Neural progenitor cell (in vitro differentiated cells): ENCODE results near the gene BTBD9. TPM values are rescaled to one million over a fixed set of nuclear protein-coding genes. Genes with fewer than 3 reads are reported as not detected.

ENCODE experiments used
- DNase-seq: peaks from one replicate; pipeline ENCODE4 v3.0.0-alpha.2; 2016; ENCODE audit warnings: low spot score
- H2AFZ ChIP-seq: fragments of 200-600 bp; sonication (generic); replicated peaks from 2 replicates; pipeline ENCODE4 v1.6.1; 2016; ENCODE audit warnings: antibody characterized with exemption
- H3F3A ChIP-seq: fragments of 200-600 bp; sonication (generic); 2 replicates; pipeline ENCODE4 v1.6.1; 2016; ENCODE audit warnings: antibody characterized with exemption, low read depth
- H3K27ac ChIP-seq: fragments of 200-600 bp; sonication (generic); 2 replicates; pipeline ENCODE4 v1.5.1; 2016; ENCODE audit warnings: mild to moderate bottlenecking
- H3K27me3 ChIP-seq: fragments of 200-600 bp; sonication (generic); 2 replicates; pipeline ENCODE4 v1.6.1; 2016; ENCODE audit warnings: mild to moderate bottlenecking, moderate library complexity
- H3K36me3 ChIP-seq: fragments of 200-600 bp; sonication (generic); 2 replicates; pipeline ENCODE4 v1.5.1; 2016
- H3K4me1 ChIP-seq: fragments of 200-600 bp; sonication (generic); 2 replicates; pipeline ENCODE4 v1.6.1; 2016; ENCODE audit warnings: mixed run types
- H3K4me2 ChIP-seq: fragments of 200-600 bp; sonication (generic); 2 replicates; pipeline ENCODE4 v1.6.1; 2016
- H3K4me3 ChIP-seq: fragments of 200-600 bp; sonication (generic); 2 replicates; pipeline ENCODE4 v1.5.1; 2016
- H3K79me2 ChIP-seq: fragments of 200-600 bp; sonication (generic); 2 replicates; pipeline ENCODE4 v1.6.1; 2016; ENCODE audit warnings: low read depth
- H3K9ac ChIP-seq: fragments of 200-600 bp; sonication (generic); 2 replicates; pipeline ENCODE4 v1.6.1; 2016
- H3K9me3 ChIP-seq: fragments of 200-600 bp; sonication (generic); 2 replicates; pipeline ENCODE4 v1.5.1; 2016; ENCODE audit warnings: low read depth
- H4K20me1 ChIP-seq: fragments of 200-600 bp; sonication (generic); 2 replicates; pipeline ENCODE4 v1.6.1; 2016; ENCODE audit warnings: low read depth
- H3K27ac Mint-ChIP-seq: 3 replicates; pipeline ENCODE4 v1.8.0; 2021; ENCODE audit warnings: mixed read lengths
- H3K27me3 Mint-ChIP-seq: 2 replicates; pipeline ENCODE4 v1.8.0; 2022; ENCODE audit warnings: low read depth, mild to moderate bottlenecking, inconsistent platforms, moderate library complexity, mixed read lengths; ENCODE audit not compliant: insufficient read depth
- H3K36me3 Mint-ChIP-seq: 3 replicates; pipeline ENCODE4 v1.8.0; 2021; ENCODE audit warnings: mixed read lengths
- H3K4me1 Mint-ChIP-seq: 3 replicates; pipeline ENCODE4 v1.8.0; 2021; ENCODE audit warnings: mixed read lengths
- H3K4me3 Mint-ChIP-seq: 3 replicates; pipeline ENCODE4 v1.8.0; 2021; ENCODE audit warnings: mild to moderate bottlenecking, moderate library complexity, mixed read lengths
- H3K9me3 Mint-ChIP-seq: 3 replicates; pipeline ENCODE4 v1.8.0; 2020; ENCODE audit warnings: mixed read lengths
- CTCF ChIP-seq: fragments of 200-600 bp; sonication (generic); IDR thresholded peaks from 2 replicates; pipeline ENCODE4 v1.5.1; 2017; ENCODE audit warnings: antibody characterized with exemption, mild to moderate bottlenecking
- EZH2 ChIP-seq: fragments of 200-600 bp; sonication (generic); IDR thresholded peaks from 2 replicates; pipeline ENCODE4 v1.6.1; 2017; ENCODE audit warnings: antibody characterized with exemption, mild to moderate bottlenecking, moderate library complexity
- EZH2phosphoT487 ChIP-seq: fragments of 200-600 bp; sonication (generic); IDR thresholded peaks from 2 replicates; pipeline ENCODE4 v1.6.1; 2017; ENCODE audit warnings: antibody characterized with exemption
- total RNA-seq: library from RNA; depleted of rRNA; stranded (reverse); fragments of >200 nt; gene quantifications from 2 replicates; pipeline ENCODE4 v1.2.3, GENCODE V29; 2015; ENCODE audit warnings: low replicate concordance

The BTBD9 gene
- total RNA-seq, 1 donor from 2014 or later: 16.9 TPM

GRCh38 chr6:38153076-38153797 lies 486.5 kb downstream of the BTBD9 start:
- no peak for TF ChIP-seq EZH2
- no peak for TF ChIP-seq EZH2phosphoT487
- no peak for TF ChIP-seq CTCF
- H3K4me2 ChIP-seq: no peak overlapping the region
- peaks cover 35% of the 10 kb centered on the region for H3K4me1 Mint-ChIP-seq
- H3K36me3 Mint-ChIP-seq: peaks cover 14% of the 10 kb centered on the region
- no peak overlapping the region for H3K9ac ChIP-seq
- no peak overlapping the region for H3K27ac ChIP-seq
- H2AFZ ChIP-seq: no peak overlapping the region
- H3K9me3 ChIP-seq: no peaks in the 10 kb centered on the region
- no peaks in the 10 kb centered on the region for H3K27me3 Mint-ChIP-seq
- no peaks in the 10 kb centered on the region for H3K27me3 ChIP-seq
- H3K36me3 ChIP-seq: no peaks in the 10 kb centered on the region
- H3F3A ChIP-seq: peaks cover 20% of the 10 kb centered on the region
- H3K4me3 Mint-ChIP-seq: no peak overlapping the region
- H3K4me3 ChIP-seq: no peak overlapping the region
- peaks cover 28% of the 10 kb centered on the region for H3K4me1 ChIP-seq
- H3K9me3 Mint-ChIP-seq: no peaks in the 10 kb centered on the region
- DNase-seq: no peak
- peaks cover 13% of the 10 kb centered on the region for H3K79me2 ChIP-seq
- peaks cover 51% of the 10 kb centered on the region for H4K20me1 ChIP-seq
- H3K27ac Mint-ChIP-seq: no peak overlapping the region

GRCh38 chr6:38152620-38153019 lies 487.1 kb downstream of the BTBD9 start:
- no peak overlapping the region for H3K4me3 ChIP-seq
- no peak for DNase-seq
- peaks cover 19% of the 10 kb centered on the region for H3K79me2 ChIP-seq
- Mint-ChIP-seq H3K27ac (no peak overlapping the region), H3K4me3 (no peak overlapping the region), H3K4me1 (peaks cover 39% of the 10 kb centered on the region), H3K9me3 (no peaks in the 10 kb centered on the region), H3K36me3 (peaks cover 14% of the 10 kb centered on the region), H3K27me3 (no peaks in the 10 kb centered on the region)
- H3K4me2 ChIP-seq: no peak overlapping the region
- no peaks in the 10 kb centered on the region for H3K9me3 ChIP-seq
- H3K36me3 ChIP-seq: no peaks in the 10 kb centered on the region
- H3K27me3 ChIP-seq: no peaks in the 10 kb centered on the region
- H3K4me1 ChIP-seq: peaks cover 33% of the 10 kb centered on the region
- no peak overlapping the region for H2AFZ ChIP-seq
- peaks cover 57% of the 10 kb centered on the region for H4K20me1 ChIP-seq
- no peak overlapping the region for H3K9ac ChIP-seq
- TF ChIP-seq EZH2: no peak
- no peak for TF ChIP-seq EZH2phosphoT487
- no peak for TF ChIP-seq CTCF
- peaks cover 20% of the 10 kb centered on the region for H3F3A ChIP-seq
- no peak overlapping the region for H3K27ac ChIP-seq

GRCh38 chr6:38151580-38152500 lies 487.9 kb downstream of the BTBD9 start:
- no peaks in the 10 kb centered on the region for H3K9me3 Mint-ChIP-seq
- Histone ChIP-seq H3K27ac (no peak overlapping the region), H3K4me1 (peaks cover 41% of the 10 kb centered on the region), H3K4me3 (no peak overlapping the region), H3K27me3 (no peaks in the 10 kb centered on the region), H3K9me3 (no peaks in the 10 kb centered on the region), H3K4me2 (no peak overlapping the region), H2AFZ (no peak overlapping the region), H3K9ac (no peak overlapping the region), H3F3A (peaks cover 20% of the 10 kb centered on the region), H4K20me1 (peaks cover 65% of the 10 kb centered on the region), H3K79me2 (peaks cover 27% of the 10 kb centered on the region), H3K36me3 (no peaks in the 10 kb centered on the region)
- TF ChIP-seq EZH2phosphoT487 (no peak), CTCF (no peak), EZH2 (no peak)
- no peak overlapping the region for H3K4me3 Mint-ChIP-seq
- peaks cover 14% of the 10 kb centered on the region for H3K36me3 Mint-ChIP-seq
- H3K27ac Mint-ChIP-seq: peak overlapping the region; percentile 66
- peaks cover 47% of the 10 kb centered on the region for H3K4me1 Mint-ChIP-seq
- H3K27me3 Mint-ChIP-seq: no peaks in the 10 kb centered on the region
- DNase-seq: no peak
